Keratinocyte (primary cell): Measurements from ENCODE around the gene LRRC47. TPM values are rescaled to one million over a fixed set of nuclear protein-coding genes. Genes with fewer than 3 reads are reported as not detected.

ENCODE experiments used
- DNase-seq: peaks from one replicate; pipeline ENCODE4 v3.0.0-alpha.2; 2011; ENCODE audit warnings: low read depth, missing footprints, low spot score
- FAIRE-seq: peaks from 2 replicates; lab custom pipeline; 2011; peaks lifted over from hg19 to GRCh38; lab: Jason Lieb, UNC
- H2AFZ ChIP-seq: 2 replicates; pipeline ENCODE4 v1.6.0; 2012; ENCODE audit warnings: low read length, control low read depth, inconsistent platforms; ENCODE audit not compliant: control insufficient read depth
- H3K27ac ChIP-seq: 2 replicates; pipeline ENCODE4 v1.5.1; 2011; ENCODE audit warnings: low read length; ENCODE audit not compliant: control insufficient read depth, insufficient read depth
- H3K27me3 ChIP-seq: 3 replicates; pipeline ENCODE4 v1.6.0; 2011; ENCODE audit warnings: low read length; ENCODE audit not compliant: control insufficient read depth, insufficient read depth; ENCODE audit errors: extremely low read depth
- H3K36me3 ChIP-seq, 2 experiments: 2 replicates in 1 of 2; 3 replicates in 1 of 2; pipeline ENCODE4 v1.5.1; 2011; ENCODE audit warnings: low read length in 2 of 2, mild to moderate bottlenecking in 1 of 2; ENCODE audit not compliant: control insufficient read depth in 2 of 2, insufficient read depth in 2 of 2; ENCODE audit errors: extremely low read depth in 1 of 2
- H3K4me1 ChIP-seq: 3 replicates; pipeline ENCODE4 v1.5.1; 2011; ENCODE audit warnings: low read length; ENCODE audit not compliant: control insufficient read depth, insufficient read depth; ENCODE audit errors: extremely low read depth
- H3K4me2 ChIP-seq: 3 replicates; pipeline ENCODE4 v1.6.0; 2011; ENCODE audit warnings: low read depth, low read length; ENCODE audit not compliant: control insufficient read depth, insufficient read depth; ENCODE audit errors: extremely low read depth
- H3K4me3 ChIP-seq, 3 experiments: fragments of 200-600 bp in 1 of 3; sonication (generic) in 1 of 3; 2 replicates in 2 of 3; 3 replicates in 1 of 3; pipeline ENCODE4 v1.5.1; 2011 to 2016; ENCODE audit warnings: low read length in 3 of 3, mild to moderate bottlenecking in 3 of 3, control low read depth in 2 of 3, inconsistent platforms in 1 of 3, low read depth in 1 of 3, mixed read lengths in 1 of 3, mixed run types in 1 of 3, moderate library complexity in 1 of 3; ENCODE audit not compliant: control insufficient read depth in 2 of 3, insufficient read depth in 2 of 3; ENCODE audit errors: extremely low read depth in 1 of 3
- H3K79me2 ChIP-seq: 2 replicates; pipeline ENCODE4 v1.6.0; 2012; ENCODE audit warnings: low read length; ENCODE audit not compliant: control insufficient read depth, insufficient read depth
- H3K9ac ChIP-seq: 3 replicates; pipeline ENCODE4 v1.6.0; 2011; ENCODE audit warnings: low read length; ENCODE audit not compliant: control insufficient read depth, insufficient read depth; ENCODE audit errors: extremely low read depth
- H3K9me1 ChIP-seq: 3 replicates; pipeline ENCODE4 v1.6.0; 2011; ENCODE audit warnings: low read length; ENCODE audit not compliant: control insufficient read depth, insufficient read depth; ENCODE audit errors: extremely low read depth
- H3K9me3 ChIP-seq: 2 replicates; pipeline ENCODE4 v1.5.1; 2012; ENCODE audit warnings: low read depth, low read length; ENCODE audit not compliant: control insufficient read depth
- H4K20me1 ChIP-seq: 3 replicates; pipeline ENCODE4 v1.6.0; 2011; ENCODE audit warnings: low read length; ENCODE audit not compliant: control insufficient read depth, insufficient read depth; ENCODE audit errors: extremely low read depth
- CTCF ChIP-seq, 3 experiments: IDR thresholded peaks in 1 of 3; conservative IDR thresholded peaks in 1 of 3; optimal IDR thresholded peaks in 1 of 3; 2 replicates in 2 of 3; 3 replicates in 1 of 3; pipeline versions ENCODE3 to v1.5.1; 2011; ENCODE audit warnings: low read length in 3 of 3, mild to moderate bottlenecking in 3 of 3, moderate library complexity in 2 of 3, control low read depth in 1 of 3, inconsistent platforms in 1 of 3; ENCODE audit not compliant: insufficient read depth in 2 of 3; ENCODE audit errors: extremely low read depth in 1 of 3
- EZH2 ChIP-seq: IDR thresholded peaks from one replicate; pipeline ENCODE4 v1.6.1; 2012; ENCODE audit warnings: inconsistent platforms, mild to moderate bottlenecking, low read length, moderate library complexity
- dilution Hi-C: fragments of 300-500 bp; cut with MboI; formaldehyde crosslinking; loops from one replicate; pipeline ENCODE4 v1.7.0; 2020; ENCODE audit warnings: low sequenced_read_pairs; ENCODE audit not compliant: extremely low pct_ligation_motif_present
- polyA plus RNA-seq, 5 experiments: library from polyadenylated mRNA; depleted of rRNA in 3 of 5; stranded (reverse) in 3 of 5; stranded (forward) in 1 of 5; unstranded in 1 of 5; fragments of >200 nt; gene quantifications; 1 replicate in 1 of 5; 2 replicates in 3 of 5; 3 replicates in 1 of 5; pipeline versions ENCODE4 v1.2.1 to v1.2.3, GENCODE V29; 2011 to 2012; ENCODE audit warnings: missing spikeins in 2 of 5, low read depth in 1 of 5, low replicate concordance in 1 of 5

Gene LRRC47
- polyA plus RNA-seq, 1 donor (not counting 4 experiments of a cell fraction or from before 2014, with no cell fraction given): 40.1 TPM

- no peak for TF ChIP-seq EZH2
- no peak for TF ChIP-seq CTCF (optimal IDR thresholded peaks at IDR 0.05 in 1 of 3, IDR thresholded peaks at IDR 0.05 in 1 of 3, conservative IDR thresholded peaks at IDR 0.05 in 1 of 3; ENCODE audit: extremely low read depth in 1 of 3, insufficient read depth in 2 of 3, low read length in 3 of 3)
- Histone ChIP-seq H3K4me2 (no peak overlapping the region), H3K27me3 (no peaks in the 10 kb centered on the region), H3K9ac (no peak overlapping the region), H3K9me1 (no peaks in the 10 kb centered on the region), H2AFZ (no peak overlapping the region), H3K4me1 (peaks cover 5% of the 10 kb centered on the region), H3K9me3 (no peaks in the 10 kb centered on the region), H3K4me3 (no peak overlapping the region), H3K79me2 (no peaks in the 10 kb centered on the region), H4K20me1 (no peaks in the 10 kb centered on the region), H3K36me3 (no peaks in the 10 kb centered on the region), H3K27ac (no peak overlapping the region)
- FAIRE-seq (no peak), DNase-seq (no peak)
- dilution Hi-C loops: no loop called here
Measured at GRCh38 chr1:3770047-3770765, 26.1 kb downstream of the LRRC47 start.

- H3K4me1 ChIP-seq: peaks cover 5% of the 10 kb centered on the region
- FAIRE-seq: no peak
- no peaks in the 10 kb centered on the region for H3K9me3 ChIP-seq
- H3K9me1 ChIP-seq: no peaks in the 10 kb centered on the region
- TF ChIP-seq EZH2 (no peak), CTCF (optimal IDR thresholded peaks at IDR 0.05 in 1 of 3, IDR thresholded peaks at IDR 0.05 in 1 of 3, conservative IDR thresholded peaks at IDR 0.05 in 1 of 3; ENCODE audit: extremely low read depth in 1 of 3, insufficient read depth in 2 of 3, low read length in 3 of 3) (no peak)
- H3K4me3 ChIP-seq: no peak overlapping the region
- no peak overlapping the region for H2AFZ ChIP-seq
- H3K4me2 ChIP-seq: no peak overlapping the region
- H3K36me3 ChIP-seq: no peaks in the 10 kb centered on the region
- dilution Hi-C loops: no loop called here
- H3K79me2 ChIP-seq: no peaks in the 10 kb centered on the region
- no peaks in the 10 kb centered on the region for H4K20me1 ChIP-seq
- no peaks in the 10 kb centered on the region for H3K27me3 ChIP-seq
- H3K9ac ChIP-seq: no peak overlapping the region
- no peak for DNase-seq
- H3K27ac ChIP-seq: no peak overlapping the region
Measured at GRCh38 chr1:3768811-3769390, 27.4 kb downstream of the LRRC47 start.
